Peyer's patch (tissue), 4 donors: ENCODE results near the gene RNF44. TPM values are rescaled to one million over a fixed set of nuclear protein-coding genes. Genes with fewer than 3 reads are reported as not detected.

Experiments used
- DNase-seq, 3 donors: peaks; one replicate each; pipeline ENCODE4 v3.0.0-alpha.2; 2017 to 2019
- H3K27ac ChIP-seq, 4 donors: fragments of 200-600 bp; sonication (generic); one replicate each; pipeline ENCODE4 v1.5.1; 2016 to 2019
- H3K27me3 ChIP-seq, 2 donors: fragments of 200-600 bp; sonication (generic); one replicate each; pipeline ENCODE4 v1.5.1; 2019
- H3K36me3 ChIP-seq, 3 donors: fragments of 200-600 bp; sonication (generic); one replicate each; pipeline ENCODE4 v1.5.1; 2016 to 2019
- H3K4me1 ChIP-seq, 4 donors: fragments of 200-600 bp; sonication (generic); one replicate each; pipeline ENCODE4 v1.5.1; 2016 to 2019
- H3K4me3 ChIP-seq, 4 donors: fragments of 200-600 bp; sonication (generic); 1 replicate in 3 of 4; 2 replicates in 1 of 4; pipeline ENCODE4 v1.5.1; 2016 to 2019; ENCODE audit warnings: mild to moderate bottlenecking in 1 of 4
- H3K9me3 ChIP-seq, 4 donors: fragments of 200-600 bp; sonication (generic); one replicate each; pipeline ENCODE4 v1.5.1; 2016 to 2019; ENCODE audit warnings: mild to moderate bottlenecking in 1 of 4
- POLR2A ChIP-seq, 2 donors: fragments of 450-650 bp; IDR thresholded peaks; one replicate each; pipeline ENCODE4 v1.5.1; 2017; ENCODE audit warnings: antibody characterized with exemption in 2 of 2, mild to moderate bottlenecking in 2 of 2, moderate library complexity in 2 of 2
- total RNA-seq, 4 donors: library from RNA; depleted of rRNA; stranded (reverse); fragments of >200 nt; gene quantifications; one replicate each; pipeline ENCODE4 v1.1.0, GENCODE V29; 2016
- TF ChIP-seq, protein P1 (sequence below), 6 experiments: fragments of 450-650 bp in 4 of 6; fragments of 200-600 bp in 2 of 6; sonication (generic) in 1 of 6; IDR thresholded peaks; one replicate each; pipeline ENCODE4 v1.5.1; 2017 to 2019; ENCODE audit warnings: antibody characterized with exemption in 6 of 6, mild to moderate bottlenecking in 3 of 6, moderate library complexity in 1 of 6

Gene RNF44
- 100 to 1,000 TPM in 1 of 4 donors, 10 to 100 TPM in 3; 46.4 to 114 (median 65.3) TPM for total RNA-seq

DNA sequence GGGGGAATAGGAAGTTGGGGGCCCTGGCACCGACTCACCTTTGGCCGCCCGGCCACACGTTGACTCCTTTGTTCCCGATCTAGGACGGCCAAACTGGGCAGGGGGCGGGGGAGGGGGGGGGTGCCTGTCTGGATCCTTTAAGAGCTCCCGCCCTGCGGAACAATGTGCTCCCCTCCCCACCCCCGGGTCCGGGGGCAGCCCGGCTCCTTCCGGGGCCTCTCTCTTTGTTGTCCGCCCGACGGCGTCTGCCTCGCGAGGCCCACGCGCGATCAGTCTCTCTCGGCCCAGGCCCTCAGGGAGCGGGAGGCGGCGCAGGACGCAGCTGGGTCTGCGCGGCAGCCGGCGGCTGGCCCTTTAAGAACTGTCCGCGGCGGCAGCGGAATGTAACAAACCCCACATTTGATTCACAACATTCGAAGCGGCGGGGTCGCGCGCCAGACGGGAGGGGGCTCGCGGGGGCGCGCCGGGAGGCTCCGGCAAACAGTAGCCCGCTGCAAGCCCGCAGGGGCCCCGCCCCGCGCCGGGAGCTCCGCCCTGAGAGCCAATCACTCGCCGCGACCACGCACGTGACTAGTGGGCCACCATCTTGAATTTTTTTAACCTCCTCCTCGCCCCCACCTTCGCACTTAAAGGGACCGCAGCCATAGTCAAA, at the start of gene RNF44:
Gene RNF44, minus strand, starts transcription at position 501 of the 652 bp plus-strand sequence. CDS start 4,930 bp downstream, outside the sequence.
- H3K27ac ChIP-seq = peak within 1 kb of the TSS; percentile 94 to 100 (median 97)
- peak; percentile 97 to 99 (median 98) for DNase-seq
- peak within 1 kb of the TSS; percentile 61 to 90 (median 80) for H3K4me3 ChIP-seq
- peaks cover 0 to 3% (median 0%) of the 10 kb centered on the region in 3 donors for H3K36me3 ChIP-seq
- peaks cover 19 to 45% (median 39%) of the 10 kb centered on the region in 4 donors for H3K4me1 ChIP-seq
- H3K9me3 ChIP-seq = no peaks in the 10 kb centered on the region
- H3K27me3 ChIP-seq = no peaks in the 10 kb centered on the region
- peak; percentile 66 to 77 for TF ChIP-seq POLR2A (IDR thresholded peaks at IDR 0.05)
- TF ChIP-seq, protein P1, sequence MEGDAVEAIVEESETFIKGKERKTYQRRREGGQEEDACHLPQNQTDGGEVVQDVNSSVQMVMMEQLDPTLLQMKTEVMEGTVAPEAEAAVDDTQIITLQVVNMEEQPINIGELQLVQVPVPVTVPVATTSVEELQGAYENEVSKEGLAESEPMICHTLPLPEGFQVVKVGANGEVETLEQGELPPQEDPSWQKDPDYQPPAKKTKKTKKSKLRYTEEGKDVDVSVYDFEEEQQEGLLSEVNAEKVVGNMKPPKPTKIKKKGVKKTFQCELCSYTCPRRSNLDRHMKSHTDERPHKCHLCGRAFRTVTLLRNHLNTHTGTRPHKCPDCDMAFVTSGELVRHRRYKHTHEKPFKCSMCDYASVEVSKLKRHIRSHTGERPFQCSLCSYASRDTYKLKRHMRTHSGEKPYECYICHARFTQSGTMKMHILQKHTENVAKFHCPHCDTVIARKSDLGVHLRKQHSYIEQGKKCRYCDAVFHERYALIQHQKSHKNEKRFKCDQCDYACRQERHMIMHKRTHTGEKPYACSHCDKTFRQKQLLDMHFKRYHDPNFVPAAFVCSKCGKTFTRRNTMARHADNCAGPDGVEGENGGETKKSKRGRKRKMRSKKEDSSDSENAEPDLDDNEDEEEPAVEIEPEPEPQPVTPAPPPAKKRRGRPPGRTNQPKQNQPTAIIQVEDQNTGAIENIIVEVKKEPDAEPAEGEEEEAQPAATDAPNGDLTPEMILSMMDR (IDR thresholded peaks at IDR 0.05) = peak in 1 of 6 experiments; percentile 6

DNA sequence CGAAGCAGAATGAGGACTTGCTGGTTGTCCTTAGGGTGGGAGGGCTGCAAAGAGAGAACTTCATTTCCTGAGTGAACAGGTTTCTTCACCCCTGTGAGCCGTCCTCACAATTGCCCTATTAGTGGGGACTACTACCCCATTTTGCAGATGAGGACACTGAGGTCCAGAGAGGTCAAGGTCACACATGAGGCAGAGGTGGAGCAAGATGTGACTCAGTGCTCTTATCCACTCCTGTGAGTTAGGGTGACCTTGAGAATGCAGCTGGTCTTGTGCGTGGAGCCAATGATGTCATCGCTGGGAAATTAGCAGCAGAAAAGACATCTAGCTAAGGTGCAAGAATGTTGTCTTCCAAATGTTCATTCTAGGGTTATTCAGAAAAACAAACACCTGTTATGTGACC, 45.9 kb upstream of the RNF44 start:
- H3K4me1 ChIP-seq = no peaks in the 10 kb centered on the region
- no peak overlapping the region for H3K27ac ChIP-seq
- H3K27me3 ChIP-seq = no peaks in the 10 kb centered on the region
- TF ChIP-seq, protein P1 (IDR thresholded peaks at IDR 0.05) = no peak
- no peak for TF ChIP-seq POLR2A (IDR thresholded peaks at IDR 0.05)
- peaks cover 0 to 64% (median 0%) of the 10 kb centered on the region in 3 donors for H3K36me3 ChIP-seq
- no peak for DNase-seq
- no peak overlapping the region for H3K4me3 ChIP-seq
- peaks cover 0 to 14% (median 3%) of the 10 kb centered on the region in 4 donors for H3K9me3 ChIP-seq

DNA sequence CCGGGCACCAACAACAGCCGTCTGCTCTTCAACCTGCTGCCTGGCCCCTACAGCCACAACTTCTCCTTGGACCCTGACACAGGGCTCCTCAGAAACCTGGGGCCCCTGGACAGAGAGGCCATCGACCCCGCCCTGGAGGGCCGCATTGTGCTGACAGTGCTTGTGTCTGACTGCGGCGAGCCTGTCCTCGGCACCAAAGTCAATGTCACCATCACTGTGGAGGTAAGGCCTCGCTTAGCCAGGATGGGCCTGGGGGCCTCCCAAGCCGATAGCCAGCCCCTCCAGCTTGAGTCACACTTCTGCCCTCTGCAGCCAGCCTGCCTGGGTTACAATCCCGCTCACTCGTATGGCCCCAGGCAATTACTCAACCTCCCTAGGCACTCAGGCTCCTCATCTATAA, 44.2 kb upstream of the RNF44 start:
- no peaks in the 10 kb centered on the region for H3K27me3 ChIP-seq
- no peak overlapping the region for H3K4me3 ChIP-seq
- no peak overlapping the region for H3K27ac ChIP-seq
- DNase-seq = no peak
- peaks cover 0 to 14% (median 3%) of the 10 kb centered on the region in 4 donors for H3K9me3 ChIP-seq
- peaks cover 0 to 68% (median 0%) of the 10 kb centered on the region in 3 donors for H3K36me3 ChIP-seq
- no peak for TF ChIP-seq POLR2A (IDR thresholded peaks at IDR 0.05)
- TF ChIP-seq, protein P1 (IDR thresholded peaks at IDR 0.05) = no peak
- H3K4me1 ChIP-seq = no peaks in the 10 kb centered on the region

DNA sequence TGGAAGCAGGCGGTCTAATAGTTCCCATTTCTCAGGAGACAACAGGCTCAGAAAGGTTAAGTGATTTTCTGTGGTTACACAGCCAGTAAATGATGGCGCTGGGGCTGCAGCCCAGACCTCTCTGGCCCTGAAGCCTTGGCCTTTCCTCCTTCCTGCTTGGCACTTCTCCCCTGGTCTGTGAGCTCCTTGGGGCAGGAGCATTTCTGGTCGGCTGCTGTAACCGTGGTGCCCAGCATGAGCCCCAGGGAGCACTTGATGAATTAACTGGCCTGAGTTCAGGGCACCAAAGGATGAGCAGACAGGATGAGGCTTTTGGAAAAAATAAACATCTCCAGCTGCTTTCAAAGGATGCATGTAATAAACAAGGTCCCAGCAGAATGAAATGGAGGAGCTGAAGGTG, 42.1 kb upstream of the RNF44 start:
- Histone ChIP-seq H3K36me3 (peaks cover 0 to 55% (median 0%) of the 10 kb centered on the region in 3 donors), H3K27me3 (no peaks in the 10 kb centered on the region), H3K27ac (no peak overlapping the region), H3K4me3 (no peak overlapping the region), H3K4me1 (no peaks in the 10 kb centered on the region), H3K9me3 (no peaks in the 10 kb centered on the region)
- no peak for TF ChIP-seq POLR2A (IDR thresholded peaks at IDR 0.05)
- TF ChIP-seq, protein P1 (IDR thresholded peaks at IDR 0.05) = no peak
- no peak for DNase-seq

DNA sequence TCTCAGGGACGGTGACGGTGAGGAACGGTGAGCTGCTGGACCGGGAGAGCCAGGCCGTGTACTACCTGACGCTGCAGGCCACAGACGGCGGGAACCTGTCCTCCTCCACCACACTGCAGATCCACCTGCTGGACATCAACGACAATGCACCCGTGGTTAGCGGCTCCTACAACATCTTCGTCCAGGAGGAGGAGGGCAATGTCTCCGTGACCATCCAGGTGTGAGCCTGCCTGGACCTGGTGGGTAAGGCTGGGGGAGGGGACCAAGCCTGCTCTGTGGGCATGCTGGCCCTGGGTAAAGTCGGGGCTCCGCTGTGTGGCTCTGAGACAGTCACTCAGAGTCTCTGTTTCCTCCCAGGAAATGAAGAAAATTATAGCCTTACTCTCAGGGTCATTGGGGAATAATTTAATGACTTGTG, 41.2 kb upstream of the RNF44 start:
- Histone ChIP-seq H3K4me1 (no peaks in the 10 kb centered on the region), H3K36me3 (peaks cover 0 to 46% (median 0%) of the 10 kb centered on the region in 3 donors), H3K27ac (no peak overlapping the region), H3K4me3 (no peak overlapping the region), H3K9me3 (no peaks in the 10 kb centered on the region), H3K27me3 (no peaks in the 10 kb centered on the region)
- DNase-seq = peak; percentile 60 to 78 (median 66)
- TF ChIP-seq, protein P1 (IDR thresholded peaks at IDR 0.05) = peak in 5 of 6 experiments; percentile 24 to 50 (median 46)
- TF ChIP-seq POLR2A (IDR thresholded peaks at IDR 0.05) = no peak
